Retinal pigment epithelial cell (primary cell): Measurements from ENCODE around the gene NR6A1.
A peak's percentile ranks its signal among the peaks of the same experiment; 100 is the strongest.

Source experiments
- DNase-seq: peaks from one replicate; pipeline ENCODE4 v3.0.0-alpha.2; 2010; ENCODE audit warnings: low read depth
- H3K4me3 ChIP-seq: 2 replicates; pipeline ENCODE4 v1.5.1; 2011; ENCODE audit warnings: mild to moderate bottlenecking, low read length, control low read depth, moderate library complexity
- TF ChIP-seq, protein P1 (sequence below): conservative IDR thresholded peaks from 2 replicates; pipeline ENCODE4 v1.5.1; 2011; ENCODE audit warnings: low read depth, low read length, control low read depth, inconsistent platforms

The NR6A1 gene

DNA sequence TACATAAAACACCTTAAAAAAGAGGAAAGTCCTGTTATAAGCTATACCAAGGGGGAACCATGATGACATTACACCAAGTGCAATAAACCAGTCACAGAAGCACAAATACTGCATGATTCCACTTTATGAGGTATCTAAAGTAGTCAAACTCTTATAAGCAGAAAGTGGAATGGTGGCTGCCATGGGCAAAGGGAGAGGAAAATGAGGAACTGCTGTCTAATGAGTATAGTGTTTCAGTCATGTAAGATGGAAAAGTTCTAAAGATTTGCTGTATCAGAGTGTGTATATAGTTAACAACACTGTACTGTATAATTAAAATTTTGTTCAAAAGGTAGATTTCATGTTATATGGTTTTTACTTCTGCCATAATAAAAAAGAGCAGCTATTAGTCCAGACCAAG lies 229.3 kb downstream of the NR6A1 start:
- no peak for DNase-seq
- H3K4me3 ChIP-seq = no peak overlapping the region
- TF ChIP-seq, protein P1, sequence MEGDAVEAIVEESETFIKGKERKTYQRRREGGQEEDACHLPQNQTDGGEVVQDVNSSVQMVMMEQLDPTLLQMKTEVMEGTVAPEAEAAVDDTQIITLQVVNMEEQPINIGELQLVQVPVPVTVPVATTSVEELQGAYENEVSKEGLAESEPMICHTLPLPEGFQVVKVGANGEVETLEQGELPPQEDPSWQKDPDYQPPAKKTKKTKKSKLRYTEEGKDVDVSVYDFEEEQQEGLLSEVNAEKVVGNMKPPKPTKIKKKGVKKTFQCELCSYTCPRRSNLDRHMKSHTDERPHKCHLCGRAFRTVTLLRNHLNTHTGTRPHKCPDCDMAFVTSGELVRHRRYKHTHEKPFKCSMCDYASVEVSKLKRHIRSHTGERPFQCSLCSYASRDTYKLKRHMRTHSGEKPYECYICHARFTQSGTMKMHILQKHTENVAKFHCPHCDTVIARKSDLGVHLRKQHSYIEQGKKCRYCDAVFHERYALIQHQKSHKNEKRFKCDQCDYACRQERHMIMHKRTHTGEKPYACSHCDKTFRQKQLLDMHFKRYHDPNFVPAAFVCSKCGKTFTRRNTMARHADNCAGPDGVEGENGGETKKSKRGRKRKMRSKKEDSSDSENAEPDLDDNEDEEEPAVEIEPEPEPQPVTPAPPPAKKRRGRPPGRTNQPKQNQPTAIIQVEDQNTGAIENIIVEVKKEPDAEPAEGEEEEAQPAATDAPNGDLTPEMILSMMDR = no peak

DNA sequence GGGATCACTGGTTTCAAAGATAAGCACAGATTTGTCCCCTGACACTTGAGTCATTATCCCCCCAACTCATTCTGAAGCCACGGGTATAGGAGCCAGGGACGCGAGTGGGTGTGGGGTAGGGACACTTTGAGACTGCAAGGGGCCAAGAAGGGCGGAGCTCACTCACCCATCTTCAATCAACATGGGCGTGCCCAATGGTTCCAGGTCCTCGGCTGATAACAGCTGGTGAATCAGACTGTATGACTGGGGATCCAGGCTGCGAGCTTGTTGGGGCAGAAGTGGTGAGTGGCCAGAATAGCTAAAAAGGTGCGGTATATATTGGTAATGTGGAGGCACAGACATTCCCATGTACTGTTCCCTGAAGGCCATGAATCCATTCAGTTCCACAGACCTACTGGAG lies 233.2 kb downstream of the NR6A1 start:
- TF ChIP-seq, protein P1 = no peak
- no peak overlapping the region for H3K4me3 ChIP-seq
- no peak for DNase-seq

DNA sequence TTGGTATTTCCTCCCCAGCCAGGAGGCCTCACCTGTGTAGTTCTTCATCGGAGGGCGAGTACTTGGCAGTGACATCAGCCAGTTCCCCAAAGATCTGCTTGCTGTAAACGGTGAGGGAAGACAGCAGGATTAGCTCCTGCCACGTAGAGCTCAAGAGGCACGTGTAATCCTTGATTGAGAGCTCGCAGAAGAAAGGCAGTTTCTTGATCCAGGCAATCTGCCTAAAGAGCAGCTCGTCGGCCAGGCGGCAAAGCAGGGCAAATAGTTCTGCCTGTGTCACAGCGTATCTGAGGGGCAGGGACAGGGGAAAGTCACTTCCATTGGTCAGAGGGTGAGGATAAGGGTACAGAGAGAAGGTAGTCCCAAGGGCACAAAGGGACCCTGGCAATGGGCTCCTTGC lies 235.3 kb downstream of the NR6A1 start:
- DNase-seq = no peak
- TF ChIP-seq, protein P1 = no peak
- H3K4me3 ChIP-seq = no peak overlapping the region

DNA sequence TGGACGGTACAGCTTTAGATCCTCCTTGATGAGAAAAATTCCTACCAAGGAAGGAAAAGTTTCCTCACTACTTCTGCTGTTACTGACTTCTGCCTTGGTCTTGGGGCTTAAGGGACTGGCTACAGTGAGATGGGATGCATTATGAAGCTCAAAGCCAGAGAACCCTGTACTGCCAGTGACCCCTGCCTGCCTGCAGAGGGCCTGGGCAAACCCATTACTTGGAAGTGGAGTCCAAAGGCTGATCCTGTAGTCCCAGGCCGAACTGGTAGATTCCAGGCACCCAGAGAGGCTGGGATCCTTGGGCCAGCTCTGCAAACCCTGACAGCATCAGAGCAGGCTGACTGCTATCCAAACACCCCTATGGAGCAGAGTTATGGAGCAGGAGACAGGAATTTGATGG lies 238.2 kb downstream of the NR6A1 start:
- H3K4me3 ChIP-seq = no peak overlapping the region
- TF ChIP-seq, protein P1 = peak; percentile 7
- no peak for DNase-seq

DNA sequence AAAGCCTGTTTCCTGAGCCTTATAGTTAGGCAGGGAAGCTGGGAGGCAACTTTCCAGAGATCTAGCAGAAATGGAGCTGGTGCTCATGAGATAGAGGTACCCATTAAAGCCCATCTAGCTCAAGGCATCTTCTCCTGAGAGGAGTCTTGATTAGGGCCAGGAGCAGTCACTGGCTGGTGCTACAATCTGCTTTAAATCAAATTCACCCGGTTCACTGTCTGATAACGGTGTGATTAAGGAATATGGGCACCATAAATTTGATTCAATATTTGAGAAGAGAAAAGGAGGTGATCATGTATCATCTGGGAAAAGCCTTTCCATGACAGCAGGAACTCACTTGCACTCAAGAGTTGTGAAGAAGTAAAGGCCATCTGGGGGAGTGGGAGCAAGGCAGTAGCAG lies 240.0 kb downstream of the NR6A1 start:
- H3K4me3 ChIP-seq = no peak overlapping the region
- DNase-seq = no peak
- TF ChIP-seq, protein P1 = no peak

DNA sequence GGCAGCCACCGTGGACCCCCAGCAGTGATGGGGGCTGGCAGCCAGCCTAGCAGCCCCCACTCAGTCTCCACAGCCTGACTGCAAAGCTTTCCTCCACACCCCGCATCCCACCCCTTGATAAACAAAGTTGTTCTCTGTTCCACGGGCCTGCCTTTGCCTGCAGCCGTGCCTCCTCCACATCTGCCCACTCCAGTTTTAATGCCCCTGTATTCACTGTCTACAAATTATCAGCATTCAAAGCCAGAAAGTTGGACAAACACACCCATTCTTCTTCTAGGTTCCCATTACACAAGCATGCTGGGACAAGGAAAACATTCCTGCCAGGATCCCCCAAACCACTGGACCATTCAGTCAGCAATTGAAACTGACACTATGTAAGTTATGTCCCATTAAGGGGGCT lies 240.9 kb downstream of the NR6A1 start:
- no peak overlapping the region for H3K4me3 ChIP-seq
- TF ChIP-seq, protein P1 = no peak
- DNase-seq = no peak

DNA sequence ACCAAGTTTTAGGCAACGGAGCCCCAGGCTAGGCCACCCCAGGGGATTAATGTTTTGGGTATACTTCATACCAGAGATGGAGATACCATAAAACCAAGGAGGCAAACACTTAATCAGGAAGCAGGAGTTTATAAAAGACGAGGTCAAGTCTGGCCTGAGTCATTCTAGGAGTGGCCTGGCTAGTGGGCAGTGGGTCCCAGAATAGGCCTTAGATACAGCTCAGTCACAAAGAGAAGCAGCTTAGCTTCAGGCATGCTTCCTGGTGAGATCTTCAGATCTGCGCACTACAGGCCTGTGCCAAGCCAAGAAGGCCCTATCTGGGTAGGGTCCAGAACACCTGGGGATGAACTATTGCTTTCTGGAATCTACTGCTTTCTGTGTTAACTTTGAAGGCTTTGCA lies 243.3 kb downstream of the NR6A1 start:
- no peak for DNase-seq
- TF ChIP-seq, protein P1 = no peak
- no peak overlapping the region for H3K4me3 ChIP-seq
